ENCODE measurements around the gene TEKT1.
A peak's percentile ranks its signal among the peaks of the same experiment; 100 is the strongest.
"Not testable (repeated sequence)": the region's sequence is repeated elsewhere in the genome, so short reads cannot be mapped to it uniquely, and the experiment has no call there.

Gene TEKT1

DNA sequence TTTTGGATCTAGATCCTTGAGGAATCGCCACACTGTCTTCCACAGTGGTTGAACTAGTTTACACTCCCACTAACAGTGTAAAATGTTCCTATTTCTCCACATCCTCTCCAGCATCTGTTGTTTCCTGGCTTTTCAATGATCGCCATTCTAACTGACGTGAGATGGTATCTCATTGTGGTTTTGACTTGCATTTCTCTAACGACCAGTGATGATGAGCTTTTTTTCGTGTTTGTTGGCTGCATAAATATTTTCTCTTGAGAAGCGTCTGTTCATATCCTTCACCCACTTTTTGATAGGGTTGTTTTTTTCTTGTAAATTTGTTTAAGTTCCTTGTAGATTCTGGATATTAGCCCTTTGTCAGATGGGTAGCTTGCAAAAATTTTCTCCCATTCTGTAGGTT lies 14.6 kb upstream of the TEKT1 start:
- H3K4me3 Mint-ChIP-seq; DNase-seq; H3K4me1 Mint-ChIP-seq; ATAC-seq (replicated peaks); H3K27ac Mint-ChIP-seq; H3K36me3 Mint-ChIP-seq; H3K9me3 Mint-ChIP-seq: not testable (repeated sequence)
- peaks cover 54 to 56% of the 10 kb centered on the region in 2 donors for H3K27me3 Mint-ChIP-seq

GRCh38 chr17:6844406-6844805 lies 12.9 kb upstream of the TEKT1 start:
- not testable (repeated sequence) for ATAC-seq (replicated peaks); H3K4me1 Mint-ChIP-seq; DNase-seq; H3K27ac Mint-ChIP-seq; H3K4me3 Mint-ChIP-seq; H3K36me3 Mint-ChIP-seq; H3K9me3 Mint-ChIP-seq
- H3K27me3 Mint-ChIP-seq: peaks cover 47 to 56% of the 10 kb centered on the region in 2 donors

- no peak overlapping the region for H3K4me3 Mint-ChIP-seq
- no peaks in the 10 kb centered on the region for H3K9me3 Mint-ChIP-seq
- no peaks in the 10 kb centered on the region for H3K4me1 Mint-ChIP-seq
- no peak overlapping the region for H3K27ac Mint-ChIP-seq
- DNase-seq (no peak), ATAC-seq (replicated peaks) (no peak)
- H3K27me3 Mint-ChIP-seq: peaks cover 50 to 62% of the 10 kb centered on the region in 2 donors
- H3K36me3 Mint-ChIP-seq: no peaks in the 10 kb centered on the region
These were observed 11.8 kb upstream of the TEKT1 start for GRCh38 chr17:6843241-6843880.

- H3K27ac Mint-ChIP-seq; H3K9me3 Mint-ChIP-seq; ATAC-seq (replicated peaks); H3K36me3 Mint-ChIP-seq; H3K4me3 Mint-ChIP-seq; H3K4me1 Mint-ChIP-seq; DNase-seq: not testable (repeated sequence)
- peaks cover 50 to 63% of the 10 kb centered on the region in 2 donors for H3K27me3 Mint-ChIP-seq
These were observed 10.2 kb upstream of the TEKT1 start for GRCh38 chr17:6841769-6842168.

DNA sequence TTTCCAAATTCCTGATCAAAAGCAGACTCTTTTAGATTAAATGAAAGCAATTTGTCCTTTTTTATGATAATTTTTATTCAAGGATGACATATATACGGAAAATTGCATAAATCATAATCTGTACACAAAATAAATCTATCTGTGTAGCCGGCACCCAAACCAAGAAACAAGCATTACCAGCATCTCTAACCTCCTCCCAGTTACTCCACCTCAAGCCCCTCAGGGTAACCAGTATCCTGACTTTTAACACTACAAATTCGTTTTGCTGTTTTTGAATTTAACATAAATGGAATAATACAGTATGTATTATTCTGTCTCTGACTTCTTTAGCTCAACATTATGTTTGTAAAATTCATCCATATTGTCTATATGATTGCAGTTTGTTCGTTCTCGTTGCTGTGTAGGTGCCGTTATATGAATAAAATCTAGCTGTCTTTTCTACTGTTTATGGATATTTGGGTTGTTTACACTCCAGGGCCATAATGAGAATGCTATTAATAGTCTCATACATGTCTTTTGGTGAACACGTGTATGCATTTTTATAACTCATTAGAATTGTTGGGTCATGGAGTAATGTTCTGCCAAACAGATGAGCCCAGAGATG lies 1.0 kb downstream of the TEKT1 start:
- Mint-ChIP-seq H3K4me1 (peaks cover 9 to 14% of the 10 kb centered on the region in 2 donors), H3K27me3 (peaks cover 43 to 48% of the 10 kb centered on the region in 2 donors), H3K4me3 (no peak overlapping the region), H3K9me3 (no peaks in the 10 kb centered on the region), H3K27ac (peak overlapping the region; percentile 56), H3K36me3 (no peaks in the 10 kb centered on the region)
- ATAC-seq (replicated peaks): no peak
- DNase-seq: no peak

GRCh38 chr17:6823011-6823442 lies 8.5 kb downstream of the TEKT1 start:
- no peak for DNase-seq
- H3K27me3 Mint-ChIP-seq: peaks cover 31% of the 10 kb centered on the region in 2 donors
- peak in 1 of 2 donors; percentile 14 for ATAC-seq (replicated peaks)
- H3K9me3 Mint-ChIP-seq: peaks cover 0 to 2% of the 10 kb centered on the region in 2 donors
- H3K36me3 Mint-ChIP-seq: no peaks in the 10 kb centered on the region
- H3K4me3 Mint-ChIP-seq: no peak overlapping the region
- H3K27ac Mint-ChIP-seq: no peak overlapping the region
- H3K4me1 Mint-ChIP-seq: no peaks in the 10 kb centered on the region

- ATAC-seq (replicated peaks): no peak
- H3K27me3 Mint-ChIP-seq: peaks cover 29 to 30% of the 10 kb centered on the region in 2 donors
- DNase-seq: no peak
- no peaks in the 10 kb centered on the region for H3K36me3 Mint-ChIP-seq
- no peaks in the 10 kb centered on the region for H3K4me1 Mint-ChIP-seq
- H3K9me3 Mint-ChIP-seq: peaks cover 0 to 2% of the 10 kb centered on the region in 2 donors
- H3K27ac Mint-ChIP-seq: no peak overlapping the region
- H3K4me3 Mint-ChIP-seq: no peak overlapping the region
These were observed 12.6 kb downstream of the TEKT1 start for GRCh38 chr17:6818938-6819337.

DNA sequence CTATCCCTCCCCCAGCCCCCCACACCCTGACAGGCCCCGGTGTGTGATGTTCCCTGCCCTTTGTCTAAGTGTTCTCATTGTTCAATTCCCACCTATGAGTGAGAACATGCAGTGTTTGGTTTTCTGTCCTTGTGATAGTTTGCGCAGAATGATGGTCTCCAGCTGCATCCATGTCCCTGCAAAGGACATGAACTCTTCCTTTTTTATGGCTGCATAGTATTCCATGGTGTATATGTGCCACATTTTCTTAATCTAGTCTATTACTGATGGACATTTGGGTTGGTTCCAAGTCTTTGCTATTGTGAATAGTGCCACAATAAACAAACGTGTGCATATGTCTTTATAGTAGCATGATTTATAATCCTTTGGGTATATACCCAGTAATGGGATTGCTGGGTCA lies 15.2 kb downstream of the TEKT1 start:
- not testable (repeated sequence) for H3K9me3 Mint-ChIP-seq; H3K27ac Mint-ChIP-seq; H3K36me3 Mint-ChIP-seq; DNase-seq; H3K4me1 Mint-ChIP-seq; H3K4me3 Mint-ChIP-seq; ATAC-seq (replicated peaks)
- peaks cover 32 to 37% of the 10 kb centered on the region in 2 donors for H3K27me3 Mint-ChIP-seq

GRCh38 chr17:6815775-6816174 lies 15.8 kb downstream of the TEKT1 start:
- no peak for ATAC-seq (replicated peaks)
- Mint-ChIP-seq H3K27me3 (peaks cover 35 to 37% of the 10 kb centered on the region in 2 donors), H3K4me1 (no peaks in the 10 kb centered on the region), H3K27ac (no peak overlapping the region), H3K36me3 (no peaks in the 10 kb centered on the region), H3K9me3 (peaks cover 0 to 2% of the 10 kb centered on the region in 2 donors), H3K4me3 (no peak overlapping the region)
- no peak for DNase-seq

GRCh38 chr17:6812295-6812694 lies 19.2 kb downstream of the TEKT1 start:
- Mint-ChIP-seq H3K27ac (no peak overlapping the region), H3K36me3 (no peaks in the 10 kb centered on the region)

DNA sequence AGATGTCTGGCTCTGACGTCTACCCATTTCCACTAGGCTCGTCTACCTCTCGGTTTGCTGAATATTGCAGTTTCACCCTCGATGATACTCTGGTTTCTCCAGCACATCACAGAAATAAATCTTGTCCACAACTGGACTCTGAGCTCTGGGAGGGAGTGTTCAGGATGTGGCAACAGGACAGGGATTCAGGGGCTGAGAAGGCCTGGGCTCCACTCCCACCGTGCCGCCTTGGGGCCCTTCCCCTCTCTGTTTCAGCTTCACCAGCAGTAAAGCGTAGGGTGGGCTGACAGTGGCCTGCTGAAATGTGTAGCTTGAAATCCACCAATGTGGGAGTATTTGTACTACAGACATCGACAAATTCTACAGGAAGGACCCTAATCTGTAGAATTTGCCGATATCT lies 20.0 kb downstream of the TEKT1 start:
- Mint-ChIP-seq H3K27ac (no peak overlapping the region), H3K36me3 (no peaks in the 10 kb centered on the region), H3K27me3 (peaks cover 35 to 40% of the 10 kb centered on the region in 2 donors), H3K4me3 (no peak overlapping the region), H3K9me3 (peaks cover 0 to 2% of the 10 kb centered on the region in 2 donors), H3K4me1 (no peaks in the 10 kb centered on the region)
- DNase-seq (no peak), ATAC-seq (replicated peaks) (no peak)

More at GRCh38 chr17:6812295-6812694, 19.2 kb downstream of the TEKT1 start:
- Mint-ChIP-seq H3K9me3 (peaks cover 0 to 2% of the 10 kb centered on the region in 2 donors), H3K27me3 (peaks cover 35 to 37% of the 10 kb centered on the region in 2 donors), H3K4me3 (no peak overlapping the region), H3K4me1 (no peaks in the 10 kb centered on the region)
- ATAC-seq (replicated peaks) (no peak), DNase-seq (no peak)

- ATAC-seq (replicated peaks) (no peak), DNase-seq (no peak)
- Mint-ChIP-seq H3K36me3 (no peaks in the 10 kb centered on the region), H3K4me3 (no peak overlapping the region), H3K9me3 (no peaks in the 10 kb centered on the region), H3K4me1 (no peaks in the 10 kb centered on the region), H3K27ac (no peak overlapping the region), H3K27me3 (peaks cover 21 to 39% of the 10 kb centered on the region in 2 donors)
These were observed 31.0 kb downstream of the TEKT1 start for GRCh38 chr17:6800422-6801027.

- Mint-ChIP-seq H3K36me3 (no peaks in the 10 kb centered on the region), H3K27ac (no peak overlapping the region), H3K4me3 (no peak overlapping the region), H3K4me1 (no peaks in the 10 kb centered on the region), H3K9me3 (no peaks in the 10 kb centered on the region), H3K27me3 (peaks cover 13 to 31% of the 10 kb centered on the region in 2 donors)
- ATAC-seq (replicated peaks) (no peak), DNase-seq (no peak)
These were observed 31.8 kb downstream of the TEKT1 start for GRCh38 chr17:6799738-6800137.

DNA sequence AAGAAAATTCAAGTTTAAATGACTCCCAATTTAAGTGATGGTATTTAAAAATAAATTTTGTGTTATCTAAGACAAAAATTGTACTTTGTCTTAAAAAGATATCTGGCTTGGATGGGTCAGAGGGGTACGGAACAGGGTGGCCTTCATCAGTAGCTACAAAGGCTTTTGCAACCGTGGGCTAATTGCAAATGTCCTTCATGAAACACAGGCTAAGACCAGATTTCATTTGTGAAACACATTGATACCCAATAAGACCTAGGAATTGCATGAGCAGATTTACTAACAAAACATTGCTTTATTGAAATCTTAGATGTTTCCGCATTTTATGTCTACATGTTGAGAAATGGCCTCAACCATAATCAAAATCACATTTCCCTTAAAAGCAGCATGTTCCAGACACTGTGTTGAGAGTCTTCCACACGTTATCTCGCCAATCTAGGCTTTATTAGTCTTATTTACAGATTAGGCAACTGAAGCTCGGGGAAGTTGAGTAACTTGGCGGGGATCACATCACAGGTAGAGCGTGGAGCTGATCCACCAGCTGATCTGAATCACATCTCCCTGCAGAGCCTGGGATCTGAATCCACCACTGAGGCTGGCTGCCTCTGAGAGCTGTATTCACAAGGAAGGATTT lies 33.7 kb downstream of the TEKT1 start:
- DNase-seq (no peak), ATAC-seq (replicated peaks) (no peak)
- no peak overlapping the region for H3K27ac Mint-ChIP-seq
- H3K4me3 Mint-ChIP-seq: no peak overlapping the region
- H3K4me1 Mint-ChIP-seq: no peaks in the 10 kb centered on the region
- no peaks in the 10 kb centered on the region for H3K36me3 Mint-ChIP-seq
- H3K9me3 Mint-ChIP-seq: no peaks in the 10 kb centered on the region
- peaks cover 21 to 41% of the 10 kb centered on the region in 2 donors for H3K27me3 Mint-ChIP-seq

All from stimulated activated naive B cell treated with anti-CD40 and anti-IgM and Interleukin-4, amounts not matched to agents 10 μg/mL and 1 μg/mL and 100 μg/mL, for 72 hours (primary cell).